SHP77 treated with DMSO at 0.1 percent for 48 hours (cell line): Measurements from ENCODE around the gene ZEB2.

ENCODE experiments used
- DNase-seq: peaks from one replicate; lab custom pipeline; 2025; lab: John Stamatoyannopoulos, UW

Gene ZEB2

DNA sequence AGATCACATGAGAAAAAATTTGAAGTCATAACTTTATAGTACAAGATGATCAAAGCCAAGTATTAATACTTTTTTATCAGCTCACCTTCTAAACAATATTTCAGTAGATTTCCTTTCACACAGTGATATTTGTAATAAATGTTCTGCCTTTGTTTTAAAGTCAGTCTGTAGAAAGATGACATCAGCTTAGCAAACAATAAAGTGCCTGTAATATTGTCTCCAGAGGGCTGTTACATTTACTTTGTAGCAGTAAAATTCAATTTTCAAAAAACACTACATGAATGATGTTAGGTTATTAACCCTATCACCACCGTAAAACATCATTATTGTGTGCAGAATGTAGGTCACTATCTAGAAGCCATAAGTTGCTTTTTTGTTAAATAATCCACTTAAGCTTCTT, 49.6 kb downstream of the ZEB2 start:
- no peak for DNase-seq

DNA sequence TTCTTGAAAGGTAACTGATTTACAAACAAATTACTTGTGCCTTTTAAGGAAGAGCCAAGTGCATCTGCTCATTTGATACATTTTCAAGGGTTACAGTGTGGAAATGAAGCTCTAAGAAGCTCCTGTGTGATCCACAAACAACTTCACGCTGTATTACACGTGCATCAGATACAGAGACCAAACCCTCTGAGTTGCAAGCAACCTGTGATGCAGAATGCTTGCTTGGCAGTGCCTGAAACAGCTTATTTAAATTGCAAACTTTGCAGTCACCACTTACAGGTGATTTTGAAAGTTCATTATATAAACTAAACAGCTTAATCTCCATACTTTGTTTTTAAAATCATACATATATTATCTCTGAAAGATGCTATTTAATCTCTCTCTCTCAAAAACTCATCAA, 50.1 kb downstream of the ZEB2 start:
- no peak for DNase-seq

DNA sequence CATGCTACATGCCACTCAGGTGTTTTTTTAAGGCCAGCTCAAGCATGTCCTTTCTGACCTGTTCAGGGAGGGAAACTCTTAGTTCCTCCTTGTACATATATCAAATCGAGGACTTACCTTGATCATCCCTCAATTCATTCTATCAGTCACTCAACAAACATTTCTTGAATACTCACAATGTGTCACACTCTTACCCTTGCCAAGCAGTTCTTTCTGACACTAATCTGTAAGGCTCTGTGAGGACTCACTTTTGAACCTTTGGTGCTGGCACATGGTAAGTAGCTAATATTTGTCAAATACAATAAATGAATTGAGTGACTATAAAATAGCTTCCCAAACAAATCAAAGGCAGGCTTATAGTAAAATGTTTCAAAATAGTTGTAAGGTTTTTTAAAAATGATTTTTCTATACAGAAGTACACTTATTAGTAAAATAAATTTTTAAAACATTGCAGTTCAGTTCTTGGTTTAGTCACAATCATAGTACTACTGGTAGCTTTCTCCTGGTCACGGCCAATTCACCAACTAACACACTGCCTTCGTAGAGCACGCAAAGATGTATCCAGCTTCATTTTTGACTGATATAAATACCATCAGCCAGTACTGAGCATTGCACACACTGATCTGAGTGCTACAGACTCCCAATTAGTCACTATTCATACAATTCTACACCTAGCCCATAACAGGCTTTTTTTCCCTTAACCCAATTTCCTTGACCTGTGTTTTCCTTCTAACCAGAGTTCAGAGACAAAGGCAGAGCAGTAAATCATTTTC, 50.9 kb downstream of the ZEB2 start:
- no peak for DNase-seq

DNA sequence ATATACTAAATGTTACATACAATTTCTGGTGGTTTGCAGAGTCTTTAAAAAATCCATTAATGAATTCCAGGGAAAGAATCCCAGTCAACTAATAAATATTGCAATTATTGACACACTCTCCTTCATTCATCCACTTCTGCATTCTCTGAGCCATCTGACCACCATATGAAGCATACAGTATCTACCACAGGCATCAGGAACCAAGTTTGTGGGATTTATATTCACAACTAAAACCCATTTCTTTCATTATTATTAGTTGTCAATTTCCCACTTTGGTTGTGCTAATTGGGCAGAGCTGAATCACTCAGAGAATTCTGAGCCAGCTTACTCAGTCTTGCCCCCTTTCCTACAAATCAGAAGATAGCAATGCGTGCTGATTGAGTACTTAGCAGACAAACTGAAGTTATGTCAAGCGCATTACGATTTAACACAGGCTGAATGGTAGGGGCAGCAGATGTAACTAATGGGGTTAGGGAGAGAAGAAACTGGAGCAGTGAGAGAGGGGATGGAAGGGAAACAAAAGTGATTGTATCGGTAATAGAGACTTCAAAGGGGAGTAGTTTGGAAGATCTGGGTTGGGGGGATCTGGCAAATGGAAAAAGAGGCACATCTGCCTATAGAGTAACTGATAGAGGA, 52.3 kb downstream of the ZEB2 start:
- DNase-seq = no peak

DNA sequence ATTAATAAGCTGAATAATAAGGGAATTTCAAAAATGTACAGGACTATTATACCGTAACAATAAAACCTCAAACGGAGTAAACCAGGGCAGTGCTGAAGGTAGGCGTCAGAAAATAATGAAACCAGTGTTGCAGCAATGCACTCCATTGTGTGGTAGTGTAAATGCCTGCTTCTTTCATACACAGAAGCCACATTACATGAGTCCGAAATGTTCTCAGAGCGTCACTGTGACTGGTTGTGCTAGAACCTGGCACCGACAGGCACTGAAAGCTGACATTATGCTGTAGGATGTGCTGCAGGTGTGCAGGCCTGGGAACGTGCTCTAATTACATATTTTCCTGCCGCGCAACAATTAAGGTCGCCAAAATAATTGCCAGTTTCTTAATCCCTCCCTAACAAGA, 53.3 kb downstream of the ZEB2 start:
- DNase-seq = no peak

DNA sequence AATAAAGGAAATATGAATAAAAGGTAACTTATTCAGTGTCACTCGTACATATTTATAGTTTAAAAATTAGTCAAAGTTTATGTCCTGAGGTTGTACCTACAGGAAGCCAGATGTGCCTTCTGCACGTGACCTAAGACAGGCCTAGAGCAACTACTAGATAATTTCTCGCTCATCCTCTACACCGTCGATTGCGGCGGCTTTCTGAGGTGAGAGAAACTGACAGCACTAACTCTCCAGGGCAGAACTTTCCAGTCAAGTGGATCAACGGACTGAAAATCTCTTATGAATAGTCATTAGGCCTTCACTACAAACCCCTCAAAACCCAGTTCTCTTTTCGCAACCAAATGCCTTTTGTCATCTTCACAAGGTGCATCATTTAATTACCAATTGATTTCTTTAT, 54.2 kb downstream of the ZEB2 start:
- DNase-seq = no peak

DNA sequence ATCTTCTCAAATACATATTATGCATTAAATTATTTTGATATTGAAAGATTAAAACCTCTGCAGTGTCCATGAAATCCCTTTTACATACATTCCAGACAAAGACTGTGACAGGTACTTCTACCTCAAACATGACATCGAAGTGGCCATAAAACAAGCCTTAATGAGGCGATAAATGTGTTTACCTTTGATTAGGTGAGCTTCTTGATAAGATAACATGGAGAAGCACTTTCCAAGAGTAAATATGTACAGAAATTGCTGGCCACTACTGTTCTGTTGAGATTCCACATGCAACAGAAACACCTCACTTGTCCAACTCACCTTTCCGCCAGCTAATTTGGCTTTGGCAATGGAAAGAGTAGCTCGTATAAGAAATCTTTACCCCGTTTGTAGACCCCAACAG, 55.2 kb downstream of the ZEB2 start:
- no peak for DNase-seq

DNA sequence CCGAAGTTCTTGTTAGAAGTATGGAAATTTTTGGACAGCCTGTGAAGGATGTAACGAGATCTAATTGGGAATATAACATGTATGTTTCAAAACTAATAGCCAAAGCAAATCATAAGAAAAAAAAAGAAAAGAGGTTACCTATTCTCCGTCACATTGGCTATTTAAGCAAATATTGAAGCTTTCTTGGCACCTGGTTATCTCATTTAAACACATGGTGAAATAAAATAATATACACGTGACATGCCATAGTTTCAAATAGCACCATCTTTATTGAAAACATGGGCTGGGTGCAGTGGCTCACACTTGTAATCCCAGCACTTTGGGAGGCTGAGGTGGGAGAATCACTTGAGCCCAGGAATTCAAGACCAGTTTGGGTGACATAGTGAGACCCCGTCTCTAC, 56.7 kb downstream of the ZEB2 start:
- no peak for DNase-seq

DNA sequence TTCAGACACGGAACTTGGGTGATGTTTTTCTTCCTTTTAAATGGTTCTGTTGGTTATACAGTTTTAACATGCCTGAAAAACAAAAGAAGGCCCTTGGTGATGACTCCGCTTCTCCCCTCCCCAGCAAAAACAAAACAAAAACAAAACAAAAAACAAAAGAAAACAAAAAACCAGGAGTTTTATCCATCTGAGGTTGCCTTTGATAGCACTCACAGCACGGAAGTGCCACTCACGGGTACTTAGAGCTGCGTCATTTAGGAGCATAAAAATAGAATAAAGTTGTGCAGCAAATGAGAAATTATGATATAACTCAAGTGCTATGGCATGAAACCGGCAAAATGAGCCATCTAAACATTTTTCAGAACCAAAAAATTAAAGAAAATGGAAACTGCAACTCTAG, 57.7 kb downstream of the ZEB2 start:
- no peak for DNase-seq

DNA sequence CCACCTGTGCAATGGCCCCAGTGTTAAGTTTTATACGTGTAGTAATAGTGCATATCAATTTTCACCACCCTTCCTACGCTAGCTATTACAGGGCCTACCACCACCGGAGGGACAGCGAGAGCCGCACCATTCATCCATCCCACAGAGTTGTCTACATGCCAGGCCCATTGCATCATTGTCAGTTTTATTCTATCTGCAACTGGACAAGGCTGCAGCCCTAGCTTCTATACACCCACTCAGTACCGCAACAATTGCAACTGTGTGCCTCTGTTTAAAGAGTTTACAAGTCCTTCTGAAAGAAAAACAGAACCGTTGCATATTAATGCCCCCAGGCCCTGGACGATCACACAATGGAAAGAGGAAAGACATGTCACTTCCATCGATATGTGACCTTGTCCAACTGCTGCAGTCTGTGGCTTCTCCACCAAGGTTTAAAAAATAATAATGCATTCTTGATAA, 58.6 kb downstream of the ZEB2 start:
- DNase-seq = no peak

DNA sequence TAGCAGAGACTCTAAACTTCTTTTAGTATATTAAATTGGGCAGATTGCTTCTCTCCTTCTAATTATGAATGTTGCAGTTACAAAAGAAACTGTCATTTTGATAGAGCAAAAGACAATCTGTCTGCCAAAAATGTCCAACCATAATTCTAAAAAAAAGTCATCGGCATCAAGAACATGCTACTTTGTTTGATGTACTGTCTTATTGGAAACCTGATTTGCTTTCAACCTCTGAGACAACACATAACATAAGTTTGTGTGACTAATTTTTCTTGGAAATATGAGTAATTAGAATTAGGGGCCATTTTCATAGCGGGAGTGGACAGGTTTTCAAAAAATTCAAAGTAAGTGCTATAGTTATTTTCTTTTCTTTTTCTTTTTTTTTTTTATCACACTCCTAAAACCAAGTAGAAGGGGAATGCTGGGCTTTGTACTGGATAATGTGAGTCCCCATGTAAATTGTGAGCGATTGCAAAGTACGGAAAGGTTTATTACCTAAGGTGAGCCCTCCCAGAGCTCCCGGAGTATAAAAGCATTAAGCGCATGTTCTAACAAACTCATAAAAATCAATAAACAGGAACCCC, 59.1 kb downstream of the ZEB2 start:
- DNase-seq = no peak

DNA sequence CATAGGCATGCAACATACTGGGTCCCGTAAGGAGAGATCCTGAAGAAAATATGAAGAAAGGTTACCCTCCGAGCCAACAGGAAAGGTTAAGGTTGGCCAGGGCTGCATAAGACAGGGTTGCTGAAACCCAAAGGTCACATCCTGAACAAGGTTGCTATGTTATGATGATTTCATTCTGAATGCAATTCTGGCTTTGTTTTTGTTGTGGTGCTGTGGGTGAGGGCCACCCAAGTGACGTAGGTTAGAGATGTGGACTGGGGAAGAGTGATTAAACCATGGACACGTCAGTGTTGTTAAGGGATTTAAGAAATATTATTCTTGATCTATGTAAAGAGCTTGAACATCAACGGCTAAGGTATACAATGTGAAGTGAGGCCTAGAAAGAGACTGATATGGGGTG, 60.0 kb downstream of the ZEB2 start:
- DNase-seq = no peak

DNA sequence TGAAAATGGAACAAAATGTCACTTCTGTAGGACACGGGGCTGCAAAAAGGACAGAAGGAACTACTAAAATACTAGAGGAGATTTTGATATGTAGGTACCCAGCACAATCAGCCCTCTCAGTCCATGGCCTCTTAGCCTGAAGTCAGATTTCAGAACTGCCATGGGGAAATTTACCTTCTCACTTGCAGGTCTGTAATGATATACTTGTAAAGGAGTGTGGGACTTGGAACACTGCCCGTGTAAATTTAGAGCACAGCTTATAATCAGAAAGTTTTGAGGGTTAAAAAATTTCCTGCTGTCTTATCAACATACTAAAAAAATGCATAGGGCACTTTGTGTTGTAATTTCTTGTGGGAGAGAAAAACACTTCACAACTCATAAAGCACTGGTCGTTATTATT, 60.6 kb downstream of the ZEB2 start:
- no peak for DNase-seq

DNA sequence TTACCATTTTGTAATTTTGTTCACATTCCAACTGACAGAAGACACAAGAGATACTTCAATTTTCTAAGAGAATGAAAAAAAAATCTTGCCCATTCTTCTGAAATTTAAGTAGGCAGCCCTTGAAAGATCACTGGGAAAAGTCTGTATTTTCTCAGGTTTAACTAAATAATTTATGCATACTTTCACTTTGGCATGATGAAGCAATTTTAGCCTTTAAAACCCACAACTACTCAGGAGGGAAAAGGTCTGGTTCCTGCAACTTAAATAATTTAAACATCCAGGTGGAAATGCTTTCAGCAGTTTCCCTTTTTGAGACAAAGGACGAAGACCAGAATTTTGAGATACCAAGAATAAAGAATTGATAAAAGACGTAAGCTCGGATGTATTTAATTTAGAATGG, 61.4 kb downstream of the ZEB2 start:
- no peak for DNase-seq

DNA sequence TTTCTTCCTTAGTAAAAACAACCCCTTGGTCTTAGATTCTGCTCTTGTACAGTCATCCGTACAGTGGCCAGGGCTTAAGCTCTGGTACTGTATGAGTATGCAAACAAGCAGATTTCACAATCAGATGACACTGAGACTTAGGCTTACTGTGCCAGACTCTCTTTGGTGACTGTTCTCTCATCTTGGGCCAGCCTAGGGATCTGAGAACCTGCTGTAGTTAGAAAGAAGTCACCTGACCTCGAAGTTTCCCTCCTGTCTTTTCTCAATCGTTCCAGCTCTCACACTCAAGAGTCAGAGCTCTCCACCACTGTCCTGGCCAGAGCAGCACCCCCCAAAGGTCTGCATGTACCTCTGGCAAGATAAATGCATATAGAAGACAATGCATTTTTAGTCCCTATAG, 63.2 kb downstream of the ZEB2 start:
- no peak for DNase-seq

DNA sequence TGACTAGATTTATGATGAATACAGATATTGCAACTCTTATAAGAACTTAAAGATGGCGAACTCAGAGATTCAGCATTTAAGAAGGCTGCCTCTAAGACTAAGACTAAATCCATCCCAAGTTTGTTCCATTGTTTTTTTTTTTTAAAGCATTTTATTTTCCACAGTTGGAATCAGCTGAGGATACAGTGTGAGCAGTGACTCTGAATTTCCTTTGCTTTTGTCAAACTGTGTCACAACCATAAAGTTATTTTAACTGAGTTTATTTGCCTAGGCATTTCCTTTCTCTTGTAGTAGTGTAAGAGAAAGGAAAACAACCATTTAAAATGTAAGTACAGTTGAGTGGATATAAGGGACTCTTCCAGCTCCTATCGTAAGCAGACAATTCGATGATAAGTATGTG, 63.9 kb downstream of the ZEB2 start:
- DNase-seq = no peak

DNA sequence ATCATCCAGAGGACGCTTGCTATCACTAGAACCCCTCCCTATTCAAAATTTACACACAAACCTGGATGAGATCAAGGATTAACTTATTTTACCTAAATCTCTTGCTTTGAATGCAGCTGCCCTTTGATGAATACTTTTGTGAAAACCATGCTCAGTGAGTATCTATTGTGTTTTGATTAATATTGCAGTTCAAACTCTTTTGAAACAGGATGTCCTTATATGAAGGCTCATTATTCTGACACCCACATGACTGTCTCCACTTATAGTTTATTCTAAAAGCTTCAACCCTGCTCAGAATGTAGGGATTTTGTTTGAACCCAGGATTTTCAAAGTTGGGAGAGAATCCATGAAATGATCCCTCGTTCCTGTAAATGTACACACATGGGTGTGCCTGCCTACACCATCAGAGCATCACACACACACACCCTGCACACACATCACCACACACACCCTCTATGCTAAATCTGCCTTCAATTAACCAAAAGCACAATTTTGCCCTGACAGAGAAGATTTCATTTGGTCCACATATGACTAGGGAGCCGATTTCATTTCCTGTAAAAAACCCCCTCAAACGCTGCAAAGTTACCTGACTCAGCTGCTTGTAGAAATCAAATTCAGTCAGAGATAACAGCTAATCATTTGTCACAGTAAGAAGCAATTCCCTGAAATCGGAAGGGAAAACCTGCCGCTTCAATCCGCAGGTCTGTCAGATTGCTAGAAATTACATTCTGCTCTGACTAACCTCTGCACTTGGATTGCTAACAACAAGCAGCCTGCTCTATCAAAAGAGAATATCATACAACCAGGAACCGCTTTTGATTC, 65.2 kb downstream of the ZEB2 start:
- DNase-seq = no peak

DNA sequence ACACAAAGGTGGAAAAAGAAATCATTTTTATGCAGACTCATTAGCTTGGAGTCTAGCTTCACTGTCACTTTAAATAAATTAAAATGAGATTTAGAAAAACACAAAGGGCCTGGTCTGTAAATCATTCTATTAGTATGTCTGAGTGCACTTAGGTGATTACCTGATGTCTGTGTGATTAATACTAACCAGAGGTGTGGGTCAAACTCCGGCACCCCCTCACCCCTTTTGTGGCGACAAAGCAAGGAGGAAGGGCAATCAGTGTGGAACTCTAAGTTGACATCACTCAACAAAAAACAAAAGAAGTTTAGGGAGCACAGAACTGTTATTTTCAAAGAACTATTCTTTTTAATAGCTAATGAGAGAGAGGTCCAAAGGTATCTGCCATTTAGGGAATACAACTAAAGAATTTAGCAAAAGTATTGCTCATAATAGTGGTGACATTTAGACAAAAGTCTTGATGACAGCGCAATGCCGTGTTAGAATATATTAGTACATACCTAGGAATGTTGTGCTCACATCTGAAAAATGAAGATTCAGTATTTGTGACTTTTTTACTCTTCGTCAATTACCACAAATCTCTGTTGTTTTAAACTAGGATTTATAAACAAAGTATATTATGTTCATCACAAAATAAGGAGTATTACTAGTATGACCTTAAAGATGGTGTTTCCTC, 66.3 kb downstream of the ZEB2 start:
- DNase-seq = no peak

DNA sequence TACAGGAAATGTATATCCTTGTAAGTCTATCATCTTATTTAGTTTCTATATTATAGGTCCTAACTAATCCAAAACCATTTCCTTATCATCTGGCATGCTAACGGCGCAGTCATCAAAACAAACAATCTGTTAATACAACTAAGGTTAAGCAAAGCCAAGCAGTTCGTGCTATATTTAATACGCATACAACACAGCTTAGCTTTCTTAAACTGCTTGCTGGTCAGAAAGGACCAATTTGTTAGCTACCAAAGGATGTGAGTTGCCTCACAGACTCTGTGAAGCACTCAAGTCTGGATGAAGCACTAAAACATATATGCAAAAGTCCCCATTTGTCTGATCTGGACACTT, 67.0 kb downstream of the ZEB2 start:
- DNase-seq = no peak

DNA sequence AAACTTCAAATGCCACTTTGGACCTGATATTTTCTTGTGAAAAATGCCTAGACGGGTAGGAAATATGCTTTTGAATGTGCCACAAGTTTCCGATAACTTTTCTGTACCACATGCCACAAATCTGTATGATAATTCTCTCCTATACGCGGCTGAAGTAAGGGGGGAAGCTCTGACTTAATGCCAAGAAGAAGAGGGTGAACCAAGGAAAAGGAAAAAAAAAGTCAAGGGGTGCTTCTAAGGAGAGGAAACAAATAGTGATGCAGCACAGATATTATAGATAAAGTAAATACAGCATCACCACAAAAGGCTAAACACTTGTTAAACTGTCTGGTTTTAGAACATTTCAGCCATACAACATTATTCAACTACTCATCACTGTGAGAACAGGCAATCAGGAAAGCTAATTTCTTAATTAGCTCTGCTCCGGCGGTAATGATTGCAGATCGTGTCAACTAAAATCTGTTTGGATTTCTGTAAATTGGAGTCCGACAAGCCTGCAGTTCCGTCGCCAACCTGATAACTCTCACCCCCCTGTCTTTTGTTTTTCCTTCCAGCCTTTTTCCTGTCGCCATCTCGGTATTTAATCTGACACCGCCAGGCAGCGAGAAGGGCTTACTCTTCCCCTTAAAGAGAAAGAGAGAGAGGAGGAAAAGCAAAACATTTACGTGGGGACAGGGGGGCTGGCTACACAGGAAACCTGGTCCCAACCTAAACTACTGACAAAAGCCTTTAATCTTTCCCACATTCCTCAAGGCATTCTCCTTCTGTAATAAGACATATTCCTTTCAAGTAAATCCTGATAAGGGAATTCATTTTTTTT, 67.5 kb downstream of the ZEB2 start:
- DNase-seq = peak; percentile 7

DNA sequence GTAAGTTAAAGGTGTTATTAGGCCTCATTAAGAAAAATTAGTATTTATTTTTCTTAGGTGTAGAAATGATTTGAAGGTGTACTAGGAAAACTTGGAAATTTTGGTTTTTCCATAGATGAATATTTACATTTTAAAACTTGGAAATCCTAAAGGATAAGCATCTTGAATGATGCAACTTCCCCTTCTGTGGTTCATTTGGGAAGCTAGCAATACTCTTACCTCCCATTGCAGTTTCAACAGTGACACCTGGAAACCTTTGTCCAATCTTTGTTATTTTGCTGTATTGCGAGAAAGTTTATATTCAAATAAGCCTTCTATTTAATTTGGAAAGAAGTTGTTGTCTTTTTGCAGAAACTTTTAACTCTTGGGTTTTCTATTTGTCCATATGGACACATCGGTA, 68.5 kb downstream of the ZEB2 start:
- no peak for DNase-seq
